AG20443 (cell line): Measurements from ENCODE around the gene TPM1.

Experiments
- DNase-seq: peaks from one replicate; pipeline ENCODE4 v3.0.0; 2012; ENCODE audit warnings: low spot score, mixed read lengths

Gene TPM1

DNA sequence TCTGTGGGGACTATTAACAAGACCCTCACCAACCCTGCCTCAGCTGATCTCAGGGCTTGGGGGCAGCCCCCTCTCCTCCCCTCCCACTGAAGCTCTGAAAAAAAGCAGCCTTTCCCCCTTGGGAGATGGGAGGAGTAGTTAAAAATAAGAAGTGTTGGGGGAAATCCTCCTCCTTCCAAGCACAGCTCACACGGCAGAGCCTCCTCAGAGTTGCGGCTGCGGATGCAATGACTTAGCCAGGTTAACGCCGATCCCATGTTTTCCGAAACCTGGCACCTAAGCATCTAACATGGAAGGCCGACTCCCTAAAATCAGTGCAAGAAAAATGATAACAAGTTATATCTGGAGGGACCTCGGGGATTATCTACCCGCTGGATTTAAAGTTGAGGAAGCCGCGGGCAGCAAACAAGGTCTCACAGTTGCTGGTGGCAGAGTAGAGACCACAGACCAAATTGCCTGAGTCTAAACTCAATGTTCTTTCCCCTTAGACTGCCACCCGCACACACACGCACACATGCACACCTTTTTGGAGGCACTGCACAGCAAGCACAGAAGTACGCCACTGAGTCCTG lies 1.1 kb upstream of the TPM1 start:
- no peak for DNase-seq

GRCh38 chr15:63042877-63043334 lies 359 bp downstream of the TPM1 start:
- DNase-seq, result peak; percentile 48

DNA sequence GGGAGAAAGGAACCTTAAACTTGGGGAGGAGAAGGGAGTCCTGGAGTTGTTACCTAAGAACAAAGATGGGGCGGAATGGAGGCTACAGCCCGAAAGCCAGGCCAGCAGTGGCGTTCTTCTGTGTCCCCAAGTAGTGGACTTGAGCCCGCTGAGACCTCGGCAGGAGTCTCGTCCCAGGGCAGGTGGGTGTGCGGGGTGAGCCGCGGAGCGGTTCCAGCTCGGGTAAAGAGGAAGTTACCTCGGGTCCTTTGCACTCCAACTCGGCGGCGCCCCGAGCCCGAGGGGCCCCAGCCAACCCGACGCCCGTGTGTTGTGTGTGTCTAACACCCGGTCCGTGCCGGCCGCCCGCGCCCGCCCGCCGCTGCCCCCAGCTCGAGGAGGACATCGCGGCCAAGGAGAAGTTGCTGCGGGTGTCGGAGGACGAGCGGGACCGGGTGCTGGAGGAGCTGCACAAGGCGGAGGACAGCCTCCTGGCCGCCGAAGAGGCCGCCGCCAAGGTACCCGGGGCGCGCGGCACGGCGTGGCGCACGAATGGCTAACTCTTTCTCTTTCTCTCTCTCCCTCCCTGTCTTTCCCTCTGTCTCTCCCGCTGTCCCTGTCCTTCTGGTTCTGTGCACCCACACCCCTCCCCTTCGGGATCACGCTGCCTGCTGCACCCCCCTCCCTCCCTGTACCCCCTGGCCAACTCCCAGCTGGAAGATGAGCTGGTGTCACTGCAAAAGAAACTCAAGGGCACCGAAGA lies 959 bp downstream of the TPM1 start:
- no peak for DNase-seq

DNA sequence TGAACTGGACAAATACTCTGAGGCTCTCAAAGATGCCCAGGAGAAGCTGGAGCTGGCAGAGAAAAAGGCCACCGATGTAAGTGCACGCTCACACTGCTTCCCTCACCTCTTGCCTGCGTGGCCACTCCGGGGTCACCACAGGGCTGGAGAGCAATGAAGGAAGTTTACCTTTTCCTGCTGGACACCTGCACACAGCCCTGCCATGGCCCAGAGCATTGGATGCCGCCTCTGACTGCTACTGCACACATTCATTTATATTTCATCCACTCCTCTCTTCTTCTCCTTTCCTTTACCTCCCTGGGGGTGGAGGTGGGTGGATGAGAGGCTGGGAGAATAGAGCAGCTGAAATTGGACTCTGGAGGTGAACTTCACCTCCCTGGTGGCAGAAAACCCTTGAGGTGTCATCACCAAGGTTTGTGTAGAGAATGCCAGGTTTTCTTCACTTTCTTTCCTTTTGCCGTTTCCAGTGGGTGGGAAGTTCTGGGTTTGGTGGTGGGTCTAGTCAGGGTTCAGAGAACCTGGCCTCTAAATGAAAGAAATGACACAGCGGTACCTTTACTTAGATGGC lies 1.6 kb downstream of the TPM1 start:
- DNase-seq, result no peak

GRCh38 chr15:63044645-63045464 lies 2.3 kb downstream of the TPM1 start:
- DNase-seq, result no peak

DNA sequence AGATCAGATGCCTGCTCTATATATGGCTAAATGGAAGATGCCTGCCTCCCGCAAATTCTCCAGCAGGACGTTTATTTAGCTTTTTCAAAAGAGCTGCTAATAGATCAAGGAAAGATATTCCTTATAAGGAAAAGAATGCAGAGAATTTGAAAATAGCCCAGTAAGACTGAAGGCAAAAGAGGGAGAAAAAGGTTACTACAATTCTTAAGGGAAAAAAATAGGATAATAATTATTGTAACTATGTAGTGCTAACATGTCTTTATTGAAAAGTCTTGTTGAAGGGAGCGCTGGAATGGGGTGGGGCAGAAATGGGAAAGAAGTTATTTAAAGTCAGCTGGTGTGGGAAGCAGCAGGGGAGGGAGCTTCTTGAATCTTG lies 2.9 kb downstream of the TPM1 start:
- no peak for DNase-seq

- DNase-seq, result no peak
Observed at GRCh38 chr15:63045879-63046278, 3.3 kb downstream of the TPM1 start.

DNA sequence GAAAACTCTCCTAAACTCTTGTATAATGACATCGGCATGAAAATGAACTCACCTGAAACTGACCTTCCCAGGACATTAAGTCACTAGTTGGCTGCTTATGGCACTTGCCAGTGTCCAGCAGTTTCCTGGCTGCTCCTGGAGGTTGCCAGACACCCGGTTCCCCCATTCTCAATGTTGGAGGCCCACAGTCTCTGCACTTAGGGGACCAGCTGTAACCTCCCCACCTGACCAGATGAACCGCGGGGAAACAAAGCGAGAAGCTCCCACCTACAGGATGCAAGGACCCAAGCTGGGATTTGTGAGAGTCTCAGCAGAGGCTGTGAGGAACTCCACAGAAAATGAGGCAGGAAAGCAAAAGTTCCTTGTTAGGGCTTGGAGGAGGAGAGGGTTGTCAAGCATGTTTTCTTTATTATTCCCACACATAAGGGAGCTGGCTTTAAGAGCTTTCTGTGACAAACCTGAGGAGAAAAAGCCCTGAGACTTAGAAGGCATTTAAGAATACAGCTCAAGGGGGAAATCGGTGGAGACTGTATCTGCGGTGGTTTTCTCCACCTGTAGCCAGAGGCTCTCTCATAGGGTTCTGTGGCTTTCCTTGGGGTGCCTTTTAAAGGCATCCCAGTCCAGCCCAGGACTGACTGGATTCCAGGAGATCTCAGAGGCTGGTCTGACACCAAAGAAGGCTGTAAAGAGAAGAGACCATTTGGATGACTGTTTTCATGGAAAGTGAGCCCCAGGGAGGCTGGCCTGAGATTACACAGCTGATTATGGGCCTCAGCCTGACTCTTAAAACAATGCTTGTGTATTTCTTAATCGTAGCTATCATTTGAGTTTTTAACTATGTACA lies 4.6 kb downstream of the TPM1 start:
- DNase-seq, result no peak

DNA sequence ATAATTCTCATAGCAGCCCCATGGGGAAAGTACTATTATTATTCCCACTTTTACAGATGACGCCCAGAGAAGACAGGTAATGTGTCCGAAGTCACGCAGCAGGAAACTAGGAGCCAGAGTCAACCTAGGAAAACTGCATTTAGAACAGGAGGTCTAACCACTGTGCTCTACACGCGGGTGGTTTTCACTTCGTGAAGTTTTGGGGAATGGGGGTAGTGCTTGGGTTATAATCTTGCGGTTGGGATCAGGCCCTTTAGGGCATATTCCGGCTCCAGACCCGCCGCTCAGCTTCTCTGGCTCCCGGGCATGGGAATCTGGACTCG lies 5.2 kb downstream of the TPM1 start:
- DNase-seq, result no peak

- DNase-seq, result peak; percentile 87
Observed at GRCh38 chr15:63048115-63048775, 5.7 kb downstream of the TPM1 start.

GRCh38 chr15:63048776-63049665 lies 6.5 kb downstream of the TPM1 start:
- DNase-seq, result no peak

DNA sequence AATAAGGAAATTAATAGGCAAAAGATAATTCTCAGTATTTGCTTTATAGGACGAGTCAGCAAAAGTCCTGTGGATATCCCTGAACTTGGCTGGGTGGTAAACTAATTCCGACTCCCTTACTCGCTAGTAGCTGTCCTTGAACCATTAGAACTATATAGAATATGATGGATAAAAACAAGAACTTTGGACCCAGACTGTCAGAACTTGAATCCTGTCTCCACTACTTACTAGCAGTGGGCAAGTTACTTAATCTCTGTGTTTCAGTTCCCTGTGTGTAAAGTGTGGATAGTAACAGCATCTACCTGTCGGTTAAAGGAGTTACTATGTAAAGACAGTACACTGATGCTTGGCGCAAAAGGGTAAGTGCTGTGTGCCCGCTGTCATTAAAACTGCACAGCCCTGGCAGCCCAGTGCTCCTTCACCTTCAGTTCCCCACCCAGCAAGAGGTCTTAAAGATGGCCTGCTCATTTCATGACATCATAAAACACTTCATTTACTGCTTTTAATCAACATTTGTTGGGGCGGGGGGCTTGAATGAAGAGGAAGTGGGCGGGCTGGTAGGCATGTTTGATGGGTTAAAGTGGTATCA lies 7.3 kb downstream of the TPM1 start:
- no peak for DNase-seq

GRCh38 chr15:63050731-63051155 lies 8.2 kb downstream of the TPM1 start:
- DNase-seq, result no peak

DNA sequence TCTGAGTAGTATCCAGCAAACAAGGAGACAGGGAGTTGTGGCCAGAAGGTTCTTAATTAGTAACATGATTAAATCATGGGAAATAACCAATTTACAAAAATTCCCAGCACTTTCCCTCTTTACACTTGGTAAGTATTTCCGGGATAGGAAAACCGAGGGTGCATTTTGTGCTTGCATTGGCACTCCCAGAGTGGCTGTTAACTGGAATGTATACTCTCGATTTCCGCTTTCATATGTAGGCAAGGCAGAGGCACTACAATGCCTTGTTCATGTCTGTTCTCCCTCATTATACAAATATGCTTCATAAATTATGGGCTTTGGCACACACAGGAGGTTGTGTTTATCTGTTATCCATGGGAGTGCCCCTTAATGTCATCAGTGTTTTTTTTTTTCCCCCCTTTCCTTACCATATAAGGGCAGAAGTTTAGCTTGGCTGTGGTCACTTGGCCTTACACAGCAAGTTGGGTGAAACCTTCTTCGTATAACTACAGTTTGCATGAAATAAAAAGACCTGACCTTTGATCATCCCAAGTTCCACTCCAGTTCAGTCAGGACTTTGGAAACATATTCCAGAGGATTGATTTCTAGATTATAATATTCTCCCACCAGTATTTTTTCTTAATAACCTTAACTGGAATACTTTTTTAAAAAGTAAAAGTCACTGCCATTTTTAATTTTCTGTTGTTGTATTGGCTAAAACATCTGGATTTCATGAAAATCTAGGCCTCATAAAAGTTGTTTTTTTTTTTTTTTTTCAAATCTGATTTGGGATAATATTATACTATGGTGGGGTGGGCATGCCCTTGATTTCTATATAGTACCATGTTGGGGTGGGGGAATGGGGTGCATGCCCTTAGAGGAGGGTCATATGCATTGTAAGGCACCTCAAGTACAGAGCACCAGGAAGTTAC lies 8.9 kb downstream of the TPM1 start:
- peak; percentile 43 for DNase-seq

DNA sequence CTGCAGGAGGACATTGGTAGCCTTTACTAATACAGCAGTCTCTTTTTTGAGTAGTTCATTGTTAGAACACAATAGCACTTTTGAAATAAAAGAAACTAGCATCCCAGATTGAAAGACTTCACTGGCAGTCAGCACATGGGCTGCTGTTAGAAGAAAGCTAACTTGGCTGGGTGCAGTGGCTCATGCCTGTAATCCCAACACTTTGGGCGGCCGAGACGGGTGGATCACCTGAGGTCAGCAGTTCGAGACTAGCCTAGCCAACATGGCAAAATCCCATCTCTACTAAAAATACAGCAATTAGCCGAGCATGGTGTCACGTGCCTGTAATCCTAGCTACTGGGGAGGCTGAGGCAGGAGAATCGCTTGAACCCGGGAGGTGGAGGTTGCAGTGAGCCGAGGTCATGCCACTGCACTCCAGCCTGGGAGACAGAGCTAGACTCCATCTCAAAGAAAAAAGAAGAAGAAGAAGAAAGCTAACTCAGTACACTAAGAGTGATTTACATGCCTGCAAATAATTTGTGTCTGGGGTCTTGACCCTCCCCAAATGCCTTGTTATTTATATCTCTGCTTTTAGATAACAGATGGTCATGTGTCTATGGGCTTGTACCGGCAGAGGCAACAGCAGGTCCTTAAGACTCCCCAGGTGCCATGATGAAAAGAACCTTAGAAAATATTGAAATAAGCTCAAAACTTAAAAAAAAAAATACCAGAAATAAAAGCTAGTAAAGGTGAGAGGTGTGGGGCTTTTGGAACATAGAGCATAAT lies 9.7 kb downstream of the TPM1 start:
- no peak for DNase-seq

DNA sequence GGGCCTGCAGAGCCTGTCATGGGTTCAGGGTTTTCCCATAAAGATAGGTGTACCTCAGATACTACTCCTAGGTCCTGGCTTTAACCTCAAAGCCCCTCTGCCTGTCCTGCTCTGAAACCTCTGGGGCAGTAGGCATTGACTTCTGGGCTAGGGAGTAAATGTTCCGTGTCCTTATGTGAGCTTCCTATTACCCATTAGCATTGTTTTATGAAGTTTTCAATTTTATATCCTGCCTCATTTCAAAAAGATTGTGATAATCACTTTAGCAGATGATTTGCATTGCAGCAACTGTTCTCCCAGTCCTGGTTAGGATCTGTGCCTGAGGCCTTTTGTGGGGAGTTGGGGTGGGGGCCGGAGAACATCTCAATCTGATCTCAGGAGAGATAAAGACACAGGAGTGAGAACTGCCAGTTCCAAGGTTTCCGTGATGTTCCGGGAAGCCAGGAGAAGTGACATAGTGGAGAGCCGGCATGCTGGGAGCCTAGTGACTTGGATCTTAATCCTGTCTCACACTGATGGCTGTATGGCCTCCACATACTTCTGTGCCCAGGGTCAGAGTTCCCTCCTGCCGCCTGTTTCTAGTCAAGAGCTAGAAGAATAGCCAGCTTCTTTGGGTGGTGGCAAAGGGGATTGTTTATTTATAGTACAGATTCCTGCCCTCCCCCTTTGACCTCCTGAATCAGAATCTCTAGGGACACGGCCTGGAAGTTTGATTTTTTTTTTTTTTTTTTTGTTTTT lies 10.6 kb downstream of the TPM1 start:
- no peak for DNase-seq

DNA sequence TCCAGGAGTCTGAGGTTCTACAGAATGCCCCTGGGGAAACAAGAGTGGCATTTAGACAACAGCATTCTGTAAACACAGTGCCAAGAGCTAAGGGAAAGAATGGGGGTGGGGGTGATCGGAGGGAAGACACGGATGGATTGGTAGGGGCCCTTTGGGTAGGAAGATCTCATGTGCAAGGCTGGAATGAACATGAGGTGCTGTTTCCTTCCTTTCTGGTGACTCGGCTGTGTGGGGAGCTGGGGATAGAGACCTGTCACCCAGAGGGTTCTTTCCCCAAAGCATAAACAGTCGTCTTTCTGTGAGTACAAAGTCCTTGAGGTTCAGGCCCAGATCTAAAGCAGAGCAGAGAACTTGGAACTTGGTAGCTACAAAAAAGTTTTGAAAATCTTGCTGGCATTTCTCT lies 11.7 kb downstream of the TPM1 start:
- DNase-seq, result no peak
